HG03457 (cell line): ENCODE results near the gene NPHP1.
"Not testable (repeated sequence)": the region's sequence is repeated elsewhere in the genome, so short reads cannot be mapped to it uniquely, and the experiment has no call there.

Source experiments
- ATAC-seq: cut with Tn5 transposase; IDR thresholded peaks from one replicate; pipeline ENCODE4 v1.9.1; 2021; ENCODE audit warnings: moderate number of reproducible peaks; ENCODE audit not compliant: unreplicated experiment

Gene NPHP1

DNA sequence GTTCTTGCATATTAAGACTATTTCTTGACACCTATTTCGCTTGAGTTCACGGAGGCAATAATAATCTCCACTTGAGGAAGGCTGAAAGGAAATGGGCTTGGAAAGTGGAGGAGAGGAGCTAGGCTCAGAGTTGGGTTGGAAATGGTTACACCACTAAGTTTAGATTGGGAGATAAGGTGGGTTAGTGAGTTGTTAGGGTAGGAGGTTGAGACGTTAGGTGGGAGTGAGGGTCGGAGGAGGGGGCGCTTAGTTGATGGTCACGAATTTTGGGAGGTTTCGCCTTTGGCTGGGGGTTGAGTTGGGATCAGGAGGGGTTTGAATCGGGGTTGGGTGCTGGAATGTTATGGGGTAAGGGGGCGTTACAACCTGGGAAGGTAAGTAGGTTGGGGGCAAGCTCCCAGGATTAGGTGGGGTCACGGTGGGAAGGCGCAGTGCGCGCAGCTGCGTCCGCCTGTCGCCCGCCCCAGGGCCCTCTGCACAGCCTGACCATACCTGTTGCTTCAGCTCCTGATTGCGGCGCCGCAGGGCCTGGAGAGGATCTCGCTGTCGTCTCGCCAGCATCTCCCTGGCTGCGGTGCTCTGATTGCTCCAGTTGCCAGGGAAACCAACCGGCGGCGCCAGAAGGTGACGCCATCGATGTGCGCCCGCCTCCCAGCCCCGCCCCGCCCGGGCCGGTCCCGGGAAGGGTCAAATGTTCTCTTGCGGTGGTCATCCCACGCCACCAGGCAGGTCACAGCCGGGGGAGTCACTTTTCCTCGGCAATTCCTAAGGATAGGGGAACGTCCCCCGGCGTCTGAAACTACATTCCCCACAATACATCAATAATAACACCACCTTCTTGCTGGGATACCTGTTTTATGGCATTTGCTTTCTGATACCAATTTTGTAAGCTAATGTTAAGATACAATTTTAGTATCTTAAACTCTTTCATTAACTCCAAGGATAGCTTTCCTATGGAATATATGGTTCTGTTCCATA lies at the start of gene NPHP1:
Gene NPHP1 (minus strand): TSS at position 606 of the 978 bp plus-strand sequence. CDS start 45 bp downstream, at position 561.
- peak; percentile 84 for ATAC-seq

DNA sequence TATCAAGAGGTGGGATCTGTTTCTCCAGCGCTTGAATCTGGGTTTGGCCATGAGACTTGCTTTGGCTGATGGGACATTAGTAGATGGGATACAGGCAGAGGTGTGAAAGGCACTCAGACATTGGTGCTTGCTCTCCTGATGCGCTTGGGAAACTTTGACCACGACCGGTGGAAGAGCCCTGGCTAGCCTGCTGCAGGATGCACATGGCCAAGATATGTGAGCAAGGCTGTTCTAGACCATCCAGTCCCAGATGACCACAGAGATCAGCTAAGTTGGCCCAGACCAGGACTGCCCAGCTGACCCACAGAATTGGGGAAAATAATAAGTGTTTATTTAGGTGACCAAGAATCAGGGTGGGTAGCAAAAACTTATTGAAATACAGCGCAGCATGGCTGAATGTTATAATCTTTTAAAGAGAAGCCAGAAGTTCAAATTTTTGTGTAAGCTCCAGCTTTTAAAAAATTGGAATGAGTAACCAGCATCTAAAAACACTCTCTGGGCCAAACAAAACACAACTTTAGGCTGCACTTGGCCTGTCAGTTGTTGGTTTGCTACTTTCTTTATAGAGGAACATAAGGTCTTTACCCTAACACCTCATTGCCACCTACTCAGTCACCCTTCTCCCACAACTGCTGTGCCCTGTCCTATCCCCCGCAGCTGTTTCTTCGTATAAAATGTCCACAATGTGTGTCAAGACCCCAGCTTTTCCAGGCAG lies 43.4 kb upstream of the NPHP1 start:
- not testable (repeated sequence) for ATAC-seq

DNA sequence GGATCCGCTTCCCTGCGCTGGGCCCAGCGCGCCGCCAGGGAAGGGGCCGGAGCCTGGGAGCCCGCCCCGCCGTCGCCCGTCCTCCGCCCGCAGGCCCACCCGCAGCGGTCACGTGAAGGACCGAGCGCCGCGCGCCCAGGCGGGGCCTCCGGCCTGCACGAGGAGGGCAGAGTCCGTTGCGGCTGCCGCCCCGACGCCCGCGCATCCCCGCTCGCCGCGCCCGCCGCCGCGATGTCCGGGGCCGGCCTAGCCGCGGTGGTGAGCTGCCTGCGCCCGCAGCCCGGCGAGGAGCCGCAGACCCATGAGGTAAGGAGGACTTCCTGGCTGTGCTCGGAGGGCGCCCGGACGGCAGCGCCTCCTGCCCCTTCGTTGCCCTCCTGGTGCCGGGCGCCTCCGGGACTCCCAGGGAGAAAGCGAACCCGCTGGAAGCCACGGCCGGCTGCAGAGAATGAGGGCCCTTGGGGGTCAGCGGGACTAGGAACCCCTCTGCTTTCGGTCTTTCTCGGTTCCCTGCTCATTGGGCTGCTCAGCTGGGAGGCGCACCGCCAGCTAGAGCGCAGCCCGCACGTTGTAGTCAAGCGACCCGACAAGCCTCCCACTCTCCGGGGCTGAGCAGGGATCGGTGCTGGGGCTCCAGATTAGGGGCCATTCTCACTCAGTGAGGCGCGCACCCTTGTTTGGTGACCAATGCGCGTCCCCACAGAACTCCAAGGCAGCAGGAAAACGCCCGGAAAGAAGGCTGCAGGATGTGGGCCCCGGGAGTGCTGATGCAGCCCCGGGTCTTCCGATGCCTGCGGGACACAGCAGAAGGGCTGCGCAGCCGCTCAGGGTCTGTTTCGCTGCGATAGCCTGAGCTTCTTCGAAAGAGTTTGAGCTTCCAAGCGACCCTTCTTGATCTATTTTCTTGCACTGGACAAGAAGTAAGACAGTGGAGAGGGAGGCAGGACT lies 40.9 kb upstream of the NPHP1 start:
- ATAC-seq, result not testable (repeated sequence)

DNA sequence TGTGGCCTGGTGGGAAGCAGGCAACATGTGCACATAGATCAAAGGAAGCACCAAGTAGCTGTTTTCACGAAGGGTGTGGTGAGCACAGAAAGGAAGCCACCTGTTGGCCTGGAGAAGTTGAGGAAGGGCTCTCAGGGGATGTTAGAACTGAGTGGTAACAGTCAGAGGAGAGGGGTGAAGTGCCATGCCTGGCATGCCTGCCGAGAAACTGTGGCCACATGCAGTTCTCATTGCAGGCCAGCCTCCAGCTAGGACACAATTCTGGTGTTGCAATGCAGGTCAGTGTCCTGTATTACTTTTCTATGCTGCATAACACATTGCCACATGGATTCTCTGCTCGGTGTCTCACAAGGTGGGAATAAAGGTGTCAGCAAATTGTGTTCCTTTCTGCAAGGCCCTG lies 38.5 kb upstream of the NPHP1 start:
- not testable (repeated sequence) for ATAC-seq

DNA sequence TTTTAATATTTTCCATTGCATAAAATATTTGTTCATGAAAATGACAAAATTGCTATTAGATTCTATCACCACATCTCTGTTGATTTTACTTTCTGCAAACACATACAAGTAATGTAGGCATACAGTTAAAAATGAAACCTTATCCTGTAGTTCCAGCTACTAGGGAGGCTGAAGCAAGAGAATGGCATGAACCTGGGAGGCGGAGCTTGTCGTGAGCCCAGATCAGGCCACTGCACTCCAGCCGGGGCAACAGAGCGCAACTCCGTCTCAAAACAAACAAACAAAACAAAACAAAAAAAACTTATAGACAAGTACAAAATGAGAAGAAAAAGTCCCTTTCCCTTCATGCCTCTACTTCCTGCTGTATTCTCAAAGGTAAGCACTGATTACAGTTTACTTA lies 29.7 kb upstream of the NPHP1 start:
- ATAC-seq, result not testable (repeated sequence)

DNA sequence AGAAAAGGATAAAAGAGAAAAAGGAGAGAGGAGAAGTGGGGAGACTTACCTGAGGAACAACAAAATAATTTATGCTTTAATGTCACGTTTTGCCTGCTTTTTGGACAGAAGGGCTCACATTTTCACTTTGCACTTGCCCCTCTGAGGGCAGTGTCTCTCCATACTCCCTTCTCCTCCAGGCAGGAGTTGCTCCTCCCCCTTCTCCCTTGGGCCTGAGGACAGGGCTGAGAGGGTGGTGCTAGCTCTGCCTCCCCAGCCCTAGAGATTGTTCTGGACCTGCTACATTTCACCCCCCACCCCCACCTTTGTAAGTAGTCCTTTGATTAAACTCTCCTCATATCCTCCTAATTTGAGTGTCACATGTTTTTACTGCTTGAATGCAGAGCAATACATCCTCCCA lies 25.1 kb upstream of the NPHP1 start:
- ATAC-seq, result not testable (repeated sequence)

DNA sequence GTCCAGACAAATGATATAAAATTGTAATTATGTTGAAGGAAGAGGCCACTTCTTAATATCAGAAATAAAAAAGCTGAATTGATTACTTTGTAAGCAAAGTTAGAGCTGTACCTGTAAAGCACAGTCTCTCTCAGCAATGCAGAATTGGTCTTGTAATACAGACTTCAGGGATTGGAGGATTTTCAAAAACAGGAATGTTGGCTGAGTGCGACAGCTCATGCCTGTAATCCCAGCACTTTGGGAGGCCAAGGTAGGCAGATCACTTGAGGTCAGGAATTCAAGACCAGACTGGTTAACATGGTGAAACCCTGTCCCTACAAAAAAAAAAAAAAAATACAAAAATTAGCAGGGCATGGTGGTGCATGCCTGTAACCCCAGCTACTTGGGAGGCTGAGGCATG lies 17.8 kb upstream of the NPHP1 start:
- not testable (repeated sequence) for ATAC-seq

DNA sequence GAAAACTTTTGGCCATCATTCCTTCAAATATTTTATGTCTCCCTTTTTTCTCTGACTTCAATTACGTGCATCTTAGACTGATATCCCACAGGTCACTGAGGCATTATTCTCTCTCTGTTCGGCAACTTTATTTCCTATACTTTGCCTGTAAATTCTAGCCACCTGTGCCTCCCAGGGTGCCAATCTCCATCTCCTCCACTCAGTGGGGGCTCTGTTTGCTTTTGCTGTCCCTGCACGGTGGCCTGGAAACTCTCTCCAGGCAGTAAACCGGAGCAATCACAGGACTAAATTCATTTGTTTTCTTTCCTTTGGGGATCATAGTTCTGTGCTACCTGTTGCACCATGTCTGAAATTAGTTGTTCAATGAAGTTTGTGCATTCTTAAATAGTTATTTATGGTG lies 17.1 kb upstream of the NPHP1 start:
- ATAC-seq, result no peak

DNA sequence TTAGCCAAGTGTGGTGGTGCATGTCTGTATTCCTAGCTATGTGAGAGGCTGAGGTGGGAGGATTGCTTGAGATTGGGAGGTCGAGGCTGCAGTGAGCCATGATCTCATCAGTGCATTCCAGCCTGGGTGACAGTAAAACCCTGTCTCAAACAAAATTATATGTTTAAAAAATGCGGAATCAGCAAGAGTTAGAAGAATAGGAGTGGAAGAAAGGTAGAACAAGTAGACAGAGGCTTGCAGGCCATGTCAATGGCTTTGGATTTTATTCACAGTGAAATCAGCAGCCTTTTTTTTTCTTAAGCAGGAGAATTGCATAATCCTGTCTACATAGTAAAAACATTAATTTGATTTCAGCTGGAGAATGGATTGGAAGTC lies 15.4 kb upstream of the NPHP1 start:
- ATAC-seq, result no peak

DNA sequence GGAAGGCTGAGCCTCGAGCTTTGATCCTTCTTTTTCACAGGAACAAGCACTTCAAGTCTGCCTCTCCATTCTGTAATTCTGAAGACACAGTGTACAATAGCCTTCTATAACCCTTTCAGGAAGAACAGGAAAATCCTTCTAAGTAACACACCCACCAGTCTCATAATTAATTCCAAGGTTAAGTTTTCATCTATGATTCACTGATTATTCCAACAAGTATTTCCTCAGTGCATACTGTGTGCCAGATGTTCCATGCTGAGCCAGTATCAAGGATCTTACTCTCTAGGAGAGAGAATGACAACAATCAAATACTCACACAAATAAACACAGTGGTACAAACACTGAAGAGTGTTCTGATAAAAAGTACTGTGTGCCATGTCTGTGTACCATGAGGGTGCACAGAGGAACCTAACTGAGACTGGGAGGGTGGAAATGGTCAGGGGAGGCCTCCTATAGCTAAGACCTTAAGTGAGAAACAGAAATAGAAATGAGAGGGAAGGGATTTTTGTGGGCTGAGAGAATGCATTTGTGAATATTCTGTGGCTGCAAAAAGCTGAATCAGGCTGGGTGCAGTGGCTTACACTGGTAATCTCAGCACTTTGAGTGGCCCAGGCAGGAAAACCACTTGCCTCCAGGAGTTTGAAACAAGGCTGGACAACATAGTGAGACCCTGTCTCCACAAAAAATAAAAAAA lies 14.8 kb upstream of the NPHP1 start:
- ATAC-seq, result no peak

DNA sequence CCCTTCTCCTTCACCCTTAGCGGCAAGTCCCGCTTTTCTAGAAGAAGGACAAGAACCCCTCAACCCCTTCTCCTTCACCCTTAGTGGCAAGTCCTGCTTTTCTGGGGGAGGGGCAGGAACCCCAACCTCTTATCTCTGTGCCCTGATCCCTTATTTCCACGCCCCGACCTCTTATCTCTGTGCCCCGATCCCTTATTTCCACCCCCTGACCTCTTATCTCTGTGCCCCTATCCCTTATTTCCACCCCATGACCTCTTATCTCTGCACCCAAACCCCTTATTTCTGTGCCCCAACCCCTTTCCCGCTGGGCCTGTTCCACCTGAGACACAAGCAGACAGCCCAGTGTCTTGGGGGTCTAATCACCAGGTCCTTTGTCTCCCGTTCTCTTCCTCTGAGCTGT lies 14.1 kb upstream of the NPHP1 start:
- ATAC-seq, result not testable (repeated sequence)

DNA sequence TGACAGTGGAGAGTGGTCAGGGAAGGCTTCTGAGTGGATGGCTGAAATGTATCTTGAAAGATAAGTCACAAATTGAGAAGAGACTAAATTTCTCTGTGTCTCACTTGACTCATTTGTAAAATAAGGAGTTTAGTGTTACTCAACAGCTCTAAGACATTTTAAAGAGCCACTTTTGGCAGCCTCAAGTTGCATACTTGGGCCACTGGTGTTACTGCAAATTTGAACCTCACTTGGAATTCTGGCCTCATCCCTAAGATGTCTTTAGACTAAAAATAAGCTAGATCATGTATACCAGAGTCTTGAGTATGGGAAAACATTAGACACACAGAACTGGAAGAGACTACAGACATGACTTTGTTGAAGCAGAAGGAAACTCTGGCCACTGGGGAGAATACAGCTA lies 12.0 kb upstream of the NPHP1 start:
- no peak for ATAC-seq

DNA sequence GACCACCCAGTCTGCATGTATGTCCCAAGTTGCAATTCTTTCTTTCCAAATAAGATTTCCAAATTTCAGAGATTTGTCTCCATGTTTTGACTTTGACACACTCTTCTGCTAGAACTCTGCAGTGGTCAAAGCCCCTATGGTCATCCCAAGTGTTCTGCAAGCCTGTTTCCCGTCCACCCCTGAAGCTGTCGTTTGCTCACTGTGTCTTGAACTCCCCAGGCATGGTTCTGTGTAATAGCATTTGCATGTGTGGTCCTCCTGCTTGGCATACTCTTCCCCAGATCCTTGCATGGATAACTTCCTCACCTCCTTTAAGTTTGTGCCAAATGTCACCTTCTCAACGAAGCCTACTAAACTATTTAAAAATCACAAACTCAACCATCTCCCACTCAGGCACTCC lies 11.4 kb upstream of the NPHP1 start:
- ATAC-seq, result no peak

DNA sequence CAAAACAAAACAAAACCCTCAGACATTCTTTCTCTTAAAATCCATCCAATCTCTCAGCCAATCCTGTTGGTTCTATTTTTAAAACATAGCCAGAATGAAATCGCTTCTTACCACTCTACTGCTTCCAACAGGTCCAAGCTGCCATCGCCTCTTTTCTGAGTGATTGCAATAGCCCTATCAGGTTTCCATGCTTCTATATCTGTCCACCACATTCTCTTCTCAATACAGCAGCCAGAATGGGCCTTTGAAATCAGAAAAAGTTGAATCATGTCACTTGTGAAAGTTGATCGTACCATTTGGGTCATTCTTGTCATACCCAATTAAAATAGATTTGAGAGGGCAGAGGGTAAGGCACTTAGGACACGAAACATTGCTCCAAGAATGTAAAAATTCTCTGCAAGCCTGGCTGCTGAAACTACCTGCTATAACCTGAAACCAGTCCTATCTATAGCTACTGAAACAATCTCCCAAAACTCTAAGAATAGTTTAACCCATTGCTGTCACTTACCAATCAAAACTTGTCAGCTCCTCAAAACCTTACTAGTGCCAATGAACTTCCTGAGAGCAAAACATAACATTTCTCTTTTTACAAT lies 10.8 kb upstream of the NPHP1 start:
- no peak for ATAC-seq

DNA sequence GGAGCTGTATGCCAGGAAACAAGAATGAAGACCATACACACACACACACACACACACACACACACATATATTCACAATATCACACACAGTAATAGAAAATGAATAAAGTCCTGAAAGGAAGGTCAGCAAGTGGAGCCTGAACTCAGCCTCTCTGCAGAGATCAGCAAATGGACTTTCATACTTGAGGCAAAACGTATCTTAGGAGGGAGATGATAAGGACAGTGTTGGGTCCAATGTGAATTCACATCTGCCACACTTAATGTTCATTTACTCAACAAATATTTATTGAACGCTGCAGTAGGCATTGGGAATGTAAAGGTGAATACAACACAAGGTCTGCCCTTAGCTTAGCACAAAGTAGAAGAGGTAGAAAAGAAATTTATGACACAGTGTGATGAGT lies 10.3 kb upstream of the NPHP1 start:
- no peak for ATAC-seq

DNA sequence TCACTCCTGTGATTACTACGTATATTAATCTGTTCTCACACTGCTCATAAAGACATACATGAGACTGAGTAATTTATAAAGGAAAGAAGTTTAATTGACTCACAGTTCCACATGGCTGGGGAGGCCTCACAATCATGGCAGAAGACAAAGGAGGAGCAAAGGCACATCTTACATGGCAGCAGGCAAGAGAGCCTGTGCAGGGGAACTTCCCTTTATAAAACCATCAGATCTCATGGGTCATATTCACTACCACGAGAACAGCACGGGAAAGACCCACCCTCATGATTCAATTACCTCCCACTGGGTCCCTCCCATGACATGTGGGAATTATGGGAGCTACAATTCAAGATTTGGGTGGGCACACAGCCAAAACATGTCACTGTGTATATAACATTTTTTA lies 8.7 kb upstream of the NPHP1 start:
- ATAC-seq, result not testable (repeated sequence)

DNA sequence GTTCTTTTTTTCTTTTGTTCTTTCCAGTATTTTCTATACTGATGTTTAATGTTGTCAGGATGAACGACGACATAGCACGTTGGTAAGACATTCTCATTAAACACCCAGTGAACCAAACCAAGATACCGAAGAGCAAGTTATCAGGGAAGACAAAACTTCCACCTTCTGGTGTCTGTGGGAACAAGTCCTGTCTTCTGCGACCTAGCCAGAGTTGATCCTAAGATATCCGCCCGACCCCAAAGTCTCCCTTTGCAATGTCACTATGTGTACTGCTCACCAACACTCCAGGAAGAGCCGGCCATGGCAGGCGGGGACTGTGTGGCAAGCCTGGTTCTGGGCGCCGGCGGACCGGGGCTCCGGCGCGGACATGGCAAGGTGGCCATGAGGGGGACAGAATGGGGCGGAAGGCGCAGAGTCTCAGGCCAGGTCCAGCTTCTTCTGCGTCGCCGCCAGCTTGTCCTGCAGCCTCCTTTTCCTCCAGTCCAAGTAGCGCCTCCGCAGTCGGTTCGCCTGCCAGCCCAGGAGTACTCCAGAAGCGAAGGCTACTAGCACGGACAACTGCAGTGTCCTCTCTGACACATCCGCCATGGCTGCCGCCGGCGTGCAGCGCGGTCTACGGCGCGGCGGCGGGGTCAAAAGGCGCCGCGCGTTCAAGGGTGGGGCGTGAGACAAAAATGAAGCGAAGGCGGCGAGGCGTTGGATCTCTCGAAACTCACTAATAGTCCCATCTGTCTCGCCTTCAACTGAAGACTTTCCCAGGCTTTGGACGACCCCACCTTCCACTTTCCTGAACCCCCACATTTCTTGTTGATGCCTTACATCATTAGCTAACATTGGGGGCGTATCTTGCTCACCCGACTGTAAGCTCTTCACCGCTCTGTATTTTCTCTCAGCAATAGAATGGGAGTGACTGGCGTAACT lies 7.4 kb upstream of the NPHP1 start, which contains the start of gene MTLN:
Gene MTLN (minus strand): TSS at position 610 of the 921 bp plus-strand sequence. CDS start 22 bp downstream, at position 588.
- ATAC-seq, result peak; percentile 71

DNA sequence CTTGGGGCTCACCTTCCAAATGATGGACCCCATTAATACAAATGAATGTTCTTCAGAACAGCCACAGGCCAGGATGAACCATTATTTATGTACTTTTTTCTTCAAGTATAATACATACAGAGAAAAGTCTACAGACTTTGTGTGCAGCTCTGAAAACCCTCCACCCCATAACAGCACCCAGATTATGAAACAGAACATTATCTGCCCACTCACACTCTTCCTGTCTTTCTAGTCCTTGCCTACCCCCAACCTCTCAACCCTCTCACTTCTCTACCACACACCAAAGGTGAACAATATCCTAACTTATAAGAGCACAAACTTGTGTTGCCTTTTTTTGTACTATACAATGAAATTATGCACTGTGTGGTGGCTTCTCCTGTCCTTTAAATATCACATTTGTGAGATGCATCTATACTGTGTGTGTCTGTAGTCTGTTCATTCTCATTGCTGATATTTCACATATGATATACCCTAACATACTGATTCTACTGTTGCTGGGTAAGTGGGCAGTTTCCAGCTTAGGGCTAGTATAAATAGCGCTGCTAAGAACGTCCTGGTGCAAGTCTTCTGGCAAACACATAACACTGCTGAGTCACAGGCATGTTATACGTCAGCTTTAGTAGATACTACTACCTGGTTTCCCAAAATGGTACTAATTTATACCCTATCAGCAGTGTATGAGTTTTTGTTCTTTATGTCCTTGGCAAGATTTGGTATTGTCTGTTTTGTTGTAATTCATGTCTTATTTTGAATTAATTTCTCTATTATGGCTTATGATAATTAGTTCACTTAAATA lies 1.0 kb upstream of the NPHP1 start:
- no peak for ATAC-seq
